NCI-H1436 (cell line): Measurements from ENCODE around the gene NFKBIE.

Source experiments
- DNase-seq: peaks from one replicate; lab custom pipeline; 2025; lab: John Stamatoyannopoulos, UW

NFKBIE gene

DNA sequence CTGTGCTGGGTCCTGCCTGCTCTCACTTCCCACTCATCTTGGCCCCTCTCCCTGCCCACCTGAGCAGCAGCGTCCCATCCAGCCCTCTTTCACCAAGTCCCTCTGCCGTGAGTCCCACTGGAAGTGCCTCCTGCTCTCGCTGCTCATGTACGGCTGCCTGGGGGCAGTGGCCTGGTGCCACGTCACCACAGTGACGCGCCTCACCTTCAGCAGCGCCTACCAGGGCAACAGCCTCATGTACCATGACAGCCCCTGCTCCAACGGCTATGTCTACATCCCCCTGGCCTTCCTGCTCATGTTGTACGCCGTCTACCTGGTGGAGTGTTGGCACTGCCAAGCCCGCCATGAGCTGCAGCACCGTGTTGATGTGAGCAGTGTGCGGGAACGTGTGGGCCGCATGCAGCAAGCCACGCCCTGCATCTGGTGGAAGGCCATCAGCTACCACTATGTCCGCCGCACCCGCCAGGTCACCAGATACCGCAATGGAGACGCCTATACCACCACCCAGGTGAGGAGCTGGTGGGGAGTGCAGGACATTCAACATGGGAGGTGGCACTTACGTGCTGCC is 7.7 kb upstream of the NFKBIE start:
- no peak for DNase-seq

DNA sequence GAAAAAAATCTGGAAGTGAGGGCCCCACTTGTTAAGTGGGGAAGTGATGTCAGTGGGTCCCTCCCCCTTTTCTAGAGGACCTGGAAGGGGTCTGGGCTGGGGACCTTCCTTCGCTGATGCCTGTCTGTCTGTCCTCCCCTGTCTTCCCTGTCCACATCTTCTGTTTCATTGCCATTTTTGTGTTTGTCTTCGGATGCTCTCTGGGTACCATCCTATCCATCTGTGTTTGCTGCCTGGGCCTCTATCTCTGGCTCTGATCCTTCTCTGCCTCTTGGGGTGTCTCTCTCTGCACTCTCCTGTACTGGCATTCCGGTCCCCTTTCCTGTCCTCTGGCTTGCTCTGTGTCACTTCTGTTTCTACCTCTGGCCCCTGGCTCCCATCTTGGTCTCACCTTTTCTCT is 7.2 kb upstream of the NFKBIE start:
- no peak for DNase-seq

GRCh38 chr6:44271914-44272313 is 6.6 kb upstream of the NFKBIE start:
- no peak for DNase-seq

DNA sequence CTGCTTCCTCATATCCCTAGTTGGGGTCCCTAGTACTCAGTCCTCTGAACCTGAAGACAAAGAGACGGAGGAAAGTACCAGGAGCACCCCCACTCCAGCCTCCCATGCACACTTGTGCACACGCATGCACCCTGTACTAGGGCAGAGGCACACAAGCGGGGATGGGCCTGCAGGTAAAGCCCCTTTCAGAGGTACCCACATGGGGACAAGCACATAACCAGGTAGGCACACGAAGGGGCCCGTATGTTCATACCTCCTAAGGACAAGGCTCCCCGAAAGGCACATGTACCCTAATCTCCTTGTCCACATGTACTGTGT is 6.0 kb upstream of the NFKBIE start:
- DNase-seq = no peak

DNA sequence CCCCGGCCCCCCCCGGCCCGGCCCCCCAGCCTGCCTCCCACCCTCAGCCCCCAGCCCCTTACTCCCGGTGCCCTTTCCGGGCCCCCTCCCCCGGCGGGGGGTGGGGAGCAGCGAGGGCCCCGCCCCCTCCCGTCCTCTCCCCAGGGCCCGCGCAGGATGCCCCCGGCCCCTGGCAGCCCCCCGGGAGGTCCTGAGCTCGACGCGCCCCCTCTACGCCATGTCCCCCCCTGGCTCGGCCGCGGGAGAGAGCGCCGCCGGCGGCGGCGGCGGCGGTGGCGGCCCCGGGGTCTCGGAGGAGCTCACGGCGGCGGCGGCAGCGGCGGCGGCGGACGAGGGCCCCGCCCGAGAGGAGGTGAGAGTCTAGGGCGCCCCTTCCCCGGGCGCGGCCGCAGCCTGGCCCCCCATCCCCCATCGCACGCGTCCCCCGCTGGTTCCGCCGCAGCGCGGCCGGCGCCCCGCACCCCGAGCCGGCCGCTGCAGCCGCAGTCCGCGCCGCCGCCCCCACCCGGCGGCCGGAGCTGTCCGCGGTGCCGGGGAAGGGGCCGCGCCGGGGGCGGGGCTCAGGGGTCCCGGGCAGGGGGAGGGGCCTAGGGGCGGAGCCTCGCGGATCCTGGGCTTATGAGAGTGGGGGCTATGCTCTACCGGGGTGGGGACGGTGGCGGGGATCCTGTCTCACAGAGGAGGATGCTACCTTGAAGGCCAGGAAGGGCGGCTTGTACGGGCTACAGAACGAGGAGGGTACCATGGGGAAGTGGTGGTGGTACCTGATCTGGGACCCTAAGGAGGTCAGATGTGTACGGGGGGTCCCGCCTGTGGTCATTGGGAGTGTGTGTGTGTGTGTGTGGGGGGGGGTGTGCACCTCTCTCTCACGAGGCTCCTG is 5.4 kb upstream of the NFKBIE start:
- peak; percentile 51 for DNase-seq

- no peak for DNase-seq
Measured at GRCh38 chr6:44269921-44270525, 4.7 kb upstream of the NFKBIE start, which contains the start of gene TMEM151B. TSS of gene TMEM151B (plus strand) at chr6:44270450. CDS start at chr6:44270743, 293 bp downstream.

GRCh38 chr6:44269178-44269920 is 4.0 kb upstream of the NFKBIE start:
- DNase-seq = no peak

- peak; percentile 62 for DNase-seq
Measured at GRCh38 chr6:44268095-44268628, 2.8 kb upstream of the NFKBIE start.

- no peak for DNase-seq
Measured at GRCh38 chr6:44267252-44267651, 1.9 kb upstream of the NFKBIE start.

DNA sequence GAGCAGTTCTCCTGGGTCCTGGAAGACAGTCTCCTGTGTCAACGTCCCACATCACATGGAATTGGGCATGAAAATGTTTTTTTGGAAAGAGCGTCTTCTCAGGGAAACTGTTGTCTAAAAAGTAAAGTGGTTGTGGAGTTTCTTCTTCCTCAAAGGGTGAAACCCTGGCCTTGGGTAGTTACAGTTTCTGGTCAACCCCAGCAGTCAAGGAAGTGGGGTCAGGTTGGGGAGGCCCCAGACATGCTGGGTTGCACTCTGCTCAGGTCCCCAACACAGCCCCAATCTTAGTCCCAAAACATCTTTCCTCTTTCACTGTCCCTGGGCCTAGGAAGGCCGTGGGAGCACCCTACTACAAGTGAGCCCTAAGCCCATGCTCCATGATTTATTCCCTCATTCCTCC is 996 bp upstream of the NFKBIE start:
- DNase-seq = no peak

DNA sequence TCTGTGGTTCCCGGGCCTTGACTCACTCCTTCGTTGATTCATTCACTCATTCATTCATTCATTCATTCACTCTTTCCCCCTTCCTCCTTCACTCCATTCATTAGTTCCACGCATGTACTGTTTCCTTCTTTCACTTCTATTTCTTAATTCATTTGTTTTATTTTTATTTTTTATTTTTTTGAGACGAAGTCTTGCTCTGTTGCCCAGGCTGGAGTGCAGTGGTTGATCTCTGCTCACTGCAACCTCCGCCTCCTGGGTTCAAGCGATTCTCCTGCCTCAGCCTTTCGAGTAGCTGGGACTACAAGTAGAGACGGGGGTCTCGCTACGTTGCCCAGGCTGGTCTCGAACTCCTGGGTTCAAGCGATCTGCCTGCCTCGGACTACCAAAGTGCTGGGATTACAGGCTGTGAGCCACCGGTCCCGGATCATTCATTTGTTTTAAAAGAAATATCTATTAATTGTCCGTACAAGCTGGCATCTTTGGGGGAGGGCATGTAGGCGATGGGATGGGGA is 427 bp upstream of the NFKBIE start:
- DNase-seq = no peak

GRCh38 chr6:44264154-44265006 is 971 bp downstream of the NFKBIE start:
- no peak for DNase-seq

- DNase-seq = no peak
Measured at GRCh38 chr6:44263354-44264100, 1.8 kb downstream of the NFKBIE start.

GRCh38 chr6:44262467-44263353 is 2.6 kb downstream of the NFKBIE start:
- no peak for DNase-seq

GRCh38 chr6:44261581-44261980 is 3.8 kb downstream of the NFKBIE start:
- no peak for DNase-seq

- DNase-seq = no peak
Measured at GRCh38 chr6:44260451-44261297, 4.7 kb downstream of the NFKBIE start.

DNA sequence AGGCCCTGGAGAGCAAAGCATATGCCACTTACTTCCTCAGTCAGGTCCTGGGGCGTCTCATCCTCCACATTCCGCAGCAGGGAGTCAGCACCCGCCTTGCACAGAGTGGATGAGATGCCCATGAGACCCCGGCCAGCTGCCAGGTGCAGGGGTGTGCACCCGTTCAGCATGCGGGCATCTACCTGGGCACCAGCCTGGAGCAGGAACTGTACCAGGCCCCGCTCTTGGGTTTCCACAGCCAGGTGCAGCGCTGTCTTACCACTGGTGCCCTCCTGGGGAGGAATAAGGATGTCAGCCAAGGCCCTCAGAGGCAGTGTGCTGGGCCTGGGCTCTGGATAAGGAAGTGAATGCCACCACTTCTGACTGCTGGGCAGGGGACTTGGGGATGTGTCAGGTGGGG is 5.3 kb downstream of the NFKBIE start:
- no peak for DNase-seq

- DNase-seq = no peak
Measured at GRCh38 chr6:44258921-44259320, 6.4 kb downstream of the NFKBIE start.
